GM19328 (cell line): Measurements from ENCODE around the gene CARD11.
"Not testable (repeated sequence)": the region's sequence is repeated elsewhere in the genome, so short reads cannot be mapped to it uniquely, and the experiment has no call there.

Experiments
- ATAC-seq: cut with Tn5 transposase; IDR thresholded peaks from one replicate; pipeline ENCODE4 v1.9.1; 2021; ENCODE audit warnings: mild to moderate bottlenecking, moderate library complexity; ENCODE audit not compliant: unreplicated experiment

Gene CARD11

GRCh38 chr7:2928613-2929311, 114.9 kb downstream of the CARD11 start:
- no peak for ATAC-seq

DNA sequence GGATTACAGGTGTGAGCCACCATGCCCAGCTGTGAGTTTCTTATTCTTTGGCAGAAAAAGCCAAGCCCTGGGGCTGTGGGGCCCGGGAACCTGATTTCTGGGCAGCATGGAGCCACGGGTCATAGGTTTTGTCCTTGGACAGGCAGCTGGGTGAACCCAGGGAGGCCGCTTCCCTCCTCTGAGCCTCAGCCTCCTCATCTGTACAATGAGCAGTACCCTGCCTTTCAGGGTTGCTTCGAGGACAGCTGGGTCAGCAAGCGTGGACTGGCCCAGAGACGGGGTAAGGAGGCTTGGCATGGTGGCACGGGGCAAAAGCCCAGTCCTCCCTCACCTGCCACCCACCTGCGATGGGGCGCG, 115.4 kb downstream of the CARD11 start:
- ATAC-seq: no peak

DNA sequence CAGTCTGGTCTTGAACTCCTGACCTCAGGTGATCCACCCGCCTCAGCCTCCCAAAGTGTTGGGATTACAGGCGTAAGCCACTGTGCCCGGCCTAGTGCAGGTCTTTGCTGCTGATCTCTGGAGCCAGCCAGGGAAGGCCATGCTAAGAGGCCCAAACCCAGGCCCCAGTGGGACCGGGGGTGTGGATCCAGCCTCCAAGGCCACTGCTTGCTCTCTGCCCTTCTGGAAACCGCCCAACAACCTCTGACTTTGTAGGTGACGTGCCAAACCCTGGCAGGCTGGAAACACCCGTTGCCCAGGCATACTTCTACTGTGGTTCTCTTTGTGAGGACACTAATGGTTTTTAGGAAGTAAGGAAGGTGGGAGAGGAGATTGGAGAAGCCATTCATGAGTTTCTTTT, 116.1 kb downstream of the CARD11 start:
- ATAC-seq: no peak

GRCh38 chr7:2926896-2927405, 116.7 kb downstream of the CARD11 start:
- no peak for ATAC-seq

DNA sequence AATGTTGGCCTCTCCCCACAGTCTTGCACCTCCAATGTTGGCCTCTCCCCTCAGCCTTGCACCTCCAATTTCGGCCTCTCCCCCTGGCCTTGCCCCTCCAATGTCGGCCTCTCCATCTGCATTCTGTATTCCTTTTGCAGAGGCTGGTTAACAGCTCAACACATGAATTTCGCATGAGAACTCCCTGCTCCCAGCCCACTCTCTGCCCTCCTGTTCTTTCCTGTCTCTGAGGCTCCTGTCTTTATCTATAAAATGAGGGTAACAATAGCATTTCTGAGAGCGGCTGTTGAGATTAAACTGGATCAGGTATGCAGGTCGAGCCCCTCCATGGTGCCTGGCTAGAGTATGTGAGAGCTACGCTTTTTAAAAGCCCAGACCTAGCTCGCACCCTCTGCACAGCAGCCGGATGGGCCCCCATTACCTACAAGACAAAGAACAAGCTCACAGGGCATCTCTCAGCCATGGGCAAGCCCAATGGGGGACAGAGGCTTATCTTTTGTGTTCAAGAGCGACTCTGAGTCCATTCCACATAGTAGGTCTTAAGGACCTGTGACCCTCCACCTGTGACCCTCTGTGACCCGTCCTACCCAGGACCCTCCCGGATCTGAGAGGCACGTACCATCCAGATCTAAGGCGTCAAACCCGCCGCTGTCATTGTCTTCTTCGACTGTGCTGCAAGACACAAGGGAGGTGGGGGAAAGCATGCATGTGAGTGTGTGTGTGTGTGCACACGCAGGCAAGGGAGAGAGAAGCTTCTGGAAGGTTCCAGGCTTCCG, 117.4 kb downstream of the CARD11 start:
- ATAC-seq: no peak

DNA sequence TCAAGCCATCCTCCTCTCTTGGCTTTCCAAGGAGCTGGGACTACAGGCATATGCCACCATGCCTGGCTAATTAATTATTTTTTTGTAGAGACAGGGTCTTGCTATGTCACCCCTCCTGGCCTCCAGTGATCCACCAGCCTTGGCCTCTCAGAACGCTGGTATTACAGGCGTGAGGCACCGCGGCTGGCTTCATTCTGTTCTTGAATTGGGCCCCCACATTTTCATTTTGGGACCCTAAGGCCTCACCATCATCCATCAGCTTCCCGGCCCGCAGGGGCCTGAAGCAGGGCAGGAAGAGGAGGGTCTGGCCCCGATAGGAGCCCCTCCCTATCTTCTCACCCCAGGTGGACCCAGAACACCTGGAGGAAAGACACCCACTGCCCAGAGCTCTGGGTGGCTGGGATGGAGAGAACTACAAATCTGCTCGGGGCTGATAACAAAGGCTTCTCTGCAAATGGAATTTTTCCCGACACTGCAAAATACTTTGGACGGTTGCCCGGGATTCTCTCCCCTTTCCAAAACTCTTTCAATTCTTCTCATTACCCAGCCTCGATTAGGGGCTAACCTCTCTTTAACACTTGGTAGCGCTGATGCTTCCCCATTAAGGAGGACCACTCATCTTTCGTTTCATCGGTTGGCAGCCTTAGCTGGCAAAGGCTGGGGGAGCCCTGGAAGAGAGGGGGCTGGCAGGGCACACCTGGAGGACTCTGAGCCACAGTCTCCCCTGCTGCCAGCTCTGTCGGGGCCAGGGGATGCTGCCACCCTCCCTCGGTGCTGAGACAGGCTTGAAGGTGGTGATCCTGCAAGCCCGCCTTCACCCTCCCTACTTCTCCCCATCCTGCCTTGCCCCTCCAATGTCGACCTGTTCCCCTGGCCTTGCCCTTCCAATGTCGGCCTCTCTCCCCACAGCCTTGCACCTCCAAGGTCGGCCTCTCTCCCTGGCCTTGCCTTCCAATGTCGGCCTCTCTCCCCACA, 118.5 kb downstream of the CARD11 start:
- ATAC-seq: no peak

- no peak for ATAC-seq
Measured at GRCh38 chr7:2923886-2924574, 119.6 kb downstream of the CARD11 start.

DNA sequence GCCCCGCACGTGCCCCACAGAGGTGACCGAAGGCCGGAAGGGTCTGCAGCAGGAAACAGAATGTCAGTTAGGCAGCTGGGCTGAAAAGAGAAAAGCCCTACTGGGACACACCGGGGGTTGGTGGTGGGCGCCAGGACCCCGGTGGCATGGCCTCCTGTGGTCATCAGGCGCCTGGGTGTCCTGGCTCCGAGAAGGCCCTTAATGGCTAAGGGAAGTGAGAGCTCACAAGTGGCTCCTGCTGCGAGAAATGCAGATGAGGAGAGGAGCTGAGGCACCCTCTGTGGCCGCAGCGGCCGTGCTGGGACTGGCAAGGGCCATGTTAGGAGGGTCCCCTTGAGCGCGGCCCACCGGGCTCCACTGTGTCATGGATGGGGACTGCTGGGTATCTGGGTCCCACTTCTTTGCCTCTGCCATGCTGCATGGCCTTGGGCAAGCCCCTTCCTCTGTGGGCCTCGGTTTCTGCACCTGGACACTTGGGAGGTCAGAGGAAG, 120.3 kb downstream of the CARD11 start:
- no peak for ATAC-seq

GRCh38 chr7:2922866-2923265, 120.8 kb downstream of the CARD11 start:
- ATAC-seq: no peak

GRCh38 chr7:2922348-2922691, 121.3 kb downstream of the CARD11 start:
- ATAC-seq: no peak

DNA sequence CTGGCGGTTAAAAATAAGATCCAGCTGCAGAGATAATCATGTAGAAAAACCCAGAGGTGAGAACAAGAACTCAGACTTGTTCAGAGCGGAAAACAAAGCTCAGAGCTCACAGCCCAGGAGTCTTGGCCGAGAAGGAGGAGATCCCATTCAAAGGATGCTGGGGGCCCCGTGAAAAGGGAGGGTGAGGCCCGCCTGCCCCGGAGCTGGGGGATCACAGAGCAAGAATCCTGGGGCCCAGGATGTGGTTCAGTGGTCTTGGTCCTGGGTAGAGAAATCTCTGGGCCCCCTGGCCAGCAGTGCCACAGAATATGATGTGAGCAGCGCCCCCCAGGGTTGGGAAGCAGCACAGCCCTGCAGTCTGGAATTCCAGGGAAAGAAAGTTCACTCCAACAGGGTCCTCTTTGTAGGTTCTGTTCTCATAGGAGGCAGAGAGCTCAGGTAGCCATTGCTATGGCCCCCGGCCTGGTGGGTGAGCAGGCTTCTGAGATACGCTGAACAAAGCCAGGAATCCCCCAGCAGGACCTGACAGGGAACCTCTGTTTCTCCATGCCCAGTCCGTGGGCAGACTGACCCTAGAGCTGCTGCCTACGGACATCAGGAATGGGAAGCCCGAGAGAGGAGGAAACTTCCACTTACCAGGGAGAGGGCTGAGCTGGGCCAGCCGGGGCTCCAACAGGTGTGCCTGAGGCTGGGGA, 121.9 kb downstream of the CARD11 start:
- no peak for ATAC-seq

GRCh38 chr7:2920956-2921652, 122.6 kb downstream of the CARD11 start:
- no peak for ATAC-seq

DNA sequence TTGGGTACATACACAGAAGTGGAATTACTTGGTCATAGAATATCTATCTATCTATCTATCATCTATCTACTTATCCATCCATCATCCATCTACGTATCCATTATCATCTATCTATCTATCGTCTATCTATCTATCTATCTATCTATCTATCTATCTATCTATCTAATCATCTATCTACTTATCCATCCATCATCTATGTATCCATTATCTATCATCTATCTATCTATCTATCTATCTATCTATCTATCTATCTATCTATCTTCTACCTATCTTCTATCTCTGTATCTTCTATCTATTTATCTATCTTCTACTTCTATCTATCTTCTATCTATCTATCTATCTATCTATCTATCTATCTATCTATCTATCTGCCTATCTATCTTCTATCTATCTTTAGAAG, 123.2 kb downstream of the CARD11 start:
- not testable (repeated sequence) for ATAC-seq

- ATAC-seq: no peak
Measured at GRCh38 chr7:2920041-2920440, 123.6 kb downstream of the CARD11 start.

DNA sequence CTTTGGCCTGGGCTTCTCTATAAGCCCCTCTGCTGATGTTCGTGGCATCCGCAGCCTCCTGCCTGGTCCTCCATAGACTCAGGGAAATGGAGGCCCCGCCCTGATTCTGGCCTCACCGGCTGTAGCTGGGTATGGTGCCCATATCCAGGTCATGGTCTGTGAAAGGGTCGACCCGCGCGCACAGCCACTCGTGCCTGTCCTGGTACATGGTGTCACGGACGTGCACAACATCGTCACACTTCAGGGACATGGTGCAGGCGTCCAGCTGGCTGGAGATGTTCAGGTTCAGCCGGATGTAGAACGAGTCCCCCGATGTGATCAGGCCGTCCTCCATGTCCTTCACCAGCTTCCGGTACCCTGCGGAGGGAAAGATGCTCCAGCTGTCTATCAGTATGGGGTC, 124.4 kb downstream of the CARD11 start:
- ATAC-seq: no peak

DNA sequence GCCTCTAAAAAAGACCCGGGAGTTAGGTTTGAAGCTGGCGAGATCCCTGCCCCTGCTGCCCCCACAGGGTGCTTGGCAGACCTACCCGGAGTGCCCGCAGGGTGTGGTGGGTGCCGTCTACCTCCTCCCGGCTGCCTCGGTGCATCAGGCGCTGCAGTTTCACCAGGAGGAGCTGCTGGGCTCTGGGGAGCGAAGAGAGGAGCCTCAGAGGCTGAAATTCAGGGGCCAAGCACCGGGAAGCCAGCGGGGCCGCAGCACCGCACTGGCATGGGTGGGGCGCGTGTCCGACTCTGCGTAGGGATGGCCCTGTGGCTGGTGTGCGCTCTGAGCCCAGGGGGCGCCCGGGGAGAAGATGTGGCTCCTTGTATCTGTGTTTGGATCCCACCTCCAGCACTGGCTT, 125.3 kb downstream of the CARD11 start:
- ATAC-seq: no peak

DNA sequence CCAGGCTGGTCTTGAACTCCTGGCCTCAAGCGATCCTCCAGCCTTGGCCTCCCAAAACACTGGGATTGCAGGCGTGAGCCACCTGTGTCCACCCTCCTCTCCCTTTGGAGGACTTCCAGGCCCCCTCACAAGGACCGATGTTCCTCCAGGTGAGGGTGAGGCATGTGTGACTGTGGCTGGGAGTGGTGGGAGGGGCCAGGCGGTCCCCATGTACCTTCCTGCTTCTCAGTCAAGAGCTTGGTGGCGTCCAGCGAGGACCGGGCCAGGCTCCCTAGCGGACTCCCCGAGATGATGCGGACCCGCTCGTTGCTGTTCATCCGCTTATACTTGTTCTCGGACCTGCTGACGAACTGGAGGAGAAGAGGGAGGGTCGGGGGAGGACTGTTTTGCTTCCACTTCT, 128.6 kb downstream of the CARD11 start:
- no peak for ATAC-seq

- ATAC-seq: no peak
Measured at GRCh38 chr7:2913760-2914387, 129.8 kb downstream of the CARD11 start.
